Pancreas (tissue), 10 donors: ENCODE measurements around the gene ARL15. TPM values are rescaled to one million over a fixed set of nuclear protein-coding genes. Genes with fewer than 3 reads are reported as not detected.

ENCODE experiments used
- ATAC-seq, 4 donors: fragments of 200-7000 bp; cut with Tn5 transposase; one replicate each; pipeline versions ENCODE4 v1.8.0 to v1.9.1; 2020; ENCODE audit warnings: mild to moderate bottlenecking in 4 of 4, moderate library complexity in 4 of 4
- DNase-seq, 6 donors: peaks; one replicate each; pipeline ENCODE4 v3.0.0-alpha.2; 2020
- FAIRE-seq: peaks from 2 replicates; lab custom pipeline; 2012; peaks lifted over from hg19 to GRCh38; lab: Jason Lieb, UNC
- H3K27ac ChIP-seq, 4 donors: fragments of 200-600 bp; sonication (generic); 1 replicate in 3 of 4; 2 replicates in 1 of 4; pipeline versions ENCODE4 v1.5.0 to v1.8.0; 2020
- H3K27me3 ChIP-seq, 4 donors: fragments of 200-600 bp; one replicate each; pipeline ENCODE4 v1.8.0; 2021
- H3K36me3 ChIP-seq, 3 donors: fragments of 200-600 bp; sonication (generic) in 1 of 3; one replicate each; pipeline versions ENCODE4 v1.5.0 to v1.8.0; 2020 to 2021
- H3K4me1 ChIP-seq, 3 donors: fragments of 200-600 bp; one replicate each; pipeline ENCODE4 v1.8.0; 2021
- H3K4me3 ChIP-seq, 4 donors: fragments of 200-600 bp; sonication (generic) in 2 of 4; one replicate each; pipeline versions ENCODE4 v1.5.0 to v1.8.0; 2020 to 2021
- H3K9me3 ChIP-seq, 4 donors: fragments of 200-600 bp; one replicate each; pipeline ENCODE4 v1.8.0; 2021
- WGBS, 2 donors: extraction: QIAGEN DNeasy Blood & Tissue Kit; methylation state at CpG; one replicate each; pipeline ENCODE4 v1.1.7; 2013; 5-methylcytosine and 5-hydroxymethylcytosine counted together
- intact Hi-C, 3 donors: fragments of 100-400 bp; cut with DNase I; formaldehyde crosslinking; loops; one replicate each; pipeline versions ENCODE4 v1.11.1 to v1.14.2; 2022
- polyA plus RNA-seq, 2 donors: library from polyadenylated mRNA; stranded (reverse); fragments of 200-250 nt; gene quantifications; one replicate each; pipeline ENCODE4 v1.2.3, GENCODE V29; 2013
- total RNA-seq, 6 donors: library from RNA; stranded (reverse); fragmentation: NEBNext Ultra II Directional in 4 of 6; extraction: Animal tissue kit (Norgen Biotek cat#: 25700) in 4 of 6; gene quantifications; one replicate each; pipeline versions ENCODE4 v1.2.1 to v1.2.4, GENCODE V29; 2021 to 2023
- TF ChIP-seq, protein P1 (sequence below), 4 donors: fragments of 200-600 bp; sonication (generic) in 3 of 4; IDR thresholded peaks; one replicate each; pipeline versions ENCODE4 v1.5.0 to v1.8.0; 2021; ENCODE audit warnings: antibody characterized with exemption in 4 of 4
- donor health status: healthy with polysubstance abuse.
- donor health status: DM: no; HTN: no; CAD: no; lungs with moderate emphysema.
- donor health status: DM: no; HTN: no; CAD: no.
- donor health status: control.
- donor health status: control.
- donor health status: Bipolar disorder and iron deficiency.
- donor health status: DM: yes; HTN: yes; CAD: no.
- donor health status: DM: no; HTN: no; CAD: no.
- donor health status: DM: no; HTN: no; CAD: no.
- donor health status: DM: yes; HTN: yes; CAD: no.

ARL15 gene
- total and polyA plus RNA-seq, 8 donors: 3.9 to 14.0 (median 6.7) TPM

DNA sequence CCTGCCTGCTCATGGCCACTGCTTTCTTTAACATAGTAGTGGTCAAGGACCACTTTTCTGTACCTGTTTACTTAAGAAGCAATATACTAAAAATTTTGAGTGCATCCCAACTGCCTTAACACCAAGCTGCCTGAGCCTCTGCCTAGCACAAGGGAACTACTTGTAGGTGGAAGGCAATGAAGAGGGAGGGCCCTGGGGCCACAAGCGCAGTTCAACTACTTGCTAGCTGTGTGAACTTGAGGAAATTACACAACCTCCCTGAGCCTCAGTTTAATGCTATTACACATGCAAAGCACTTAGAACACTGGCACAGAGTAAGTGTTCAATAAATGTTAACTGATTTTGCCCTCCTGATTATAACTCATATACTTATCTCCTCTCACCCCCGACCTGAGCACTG is 6.3 kb downstream of the ARL15 start:
- no peak overlapping the region for H3K27ac ChIP-seq
- TF ChIP-seq, protein P1, sequence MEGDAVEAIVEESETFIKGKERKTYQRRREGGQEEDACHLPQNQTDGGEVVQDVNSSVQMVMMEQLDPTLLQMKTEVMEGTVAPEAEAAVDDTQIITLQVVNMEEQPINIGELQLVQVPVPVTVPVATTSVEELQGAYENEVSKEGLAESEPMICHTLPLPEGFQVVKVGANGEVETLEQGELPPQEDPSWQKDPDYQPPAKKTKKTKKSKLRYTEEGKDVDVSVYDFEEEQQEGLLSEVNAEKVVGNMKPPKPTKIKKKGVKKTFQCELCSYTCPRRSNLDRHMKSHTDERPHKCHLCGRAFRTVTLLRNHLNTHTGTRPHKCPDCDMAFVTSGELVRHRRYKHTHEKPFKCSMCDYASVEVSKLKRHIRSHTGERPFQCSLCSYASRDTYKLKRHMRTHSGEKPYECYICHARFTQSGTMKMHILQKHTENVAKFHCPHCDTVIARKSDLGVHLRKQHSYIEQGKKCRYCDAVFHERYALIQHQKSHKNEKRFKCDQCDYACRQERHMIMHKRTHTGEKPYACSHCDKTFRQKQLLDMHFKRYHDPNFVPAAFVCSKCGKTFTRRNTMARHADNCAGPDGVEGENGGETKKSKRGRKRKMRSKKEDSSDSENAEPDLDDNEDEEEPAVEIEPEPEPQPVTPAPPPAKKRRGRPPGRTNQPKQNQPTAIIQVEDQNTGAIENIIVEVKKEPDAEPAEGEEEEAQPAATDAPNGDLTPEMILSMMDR (IDR thresholded peaks at IDR 0.05): no peak
- no peaks in the 10 kb centered on the region for H3K36me3 ChIP-seq
- FAIRE-seq (no peak), DNase-seq (no peak), ATAC-seq (no peak)
- WGBS, 2 donors: 71 to 78% methylated on average over 2 of the region's 2 CpGs
- H3K27me3 ChIP-seq: no peaks in the 10 kb centered on the region
- H3K4me3 ChIP-seq: no peak overlapping the region
- H3K9me3 ChIP-seq: no peaks in the 10 kb centered on the region
- H3K4me1 ChIP-seq: peaks cover 7 to 24% (median 12%) of the 10 kb centered on the region in 3 donors
- intact Hi-C loops: no loop called here

DNA sequence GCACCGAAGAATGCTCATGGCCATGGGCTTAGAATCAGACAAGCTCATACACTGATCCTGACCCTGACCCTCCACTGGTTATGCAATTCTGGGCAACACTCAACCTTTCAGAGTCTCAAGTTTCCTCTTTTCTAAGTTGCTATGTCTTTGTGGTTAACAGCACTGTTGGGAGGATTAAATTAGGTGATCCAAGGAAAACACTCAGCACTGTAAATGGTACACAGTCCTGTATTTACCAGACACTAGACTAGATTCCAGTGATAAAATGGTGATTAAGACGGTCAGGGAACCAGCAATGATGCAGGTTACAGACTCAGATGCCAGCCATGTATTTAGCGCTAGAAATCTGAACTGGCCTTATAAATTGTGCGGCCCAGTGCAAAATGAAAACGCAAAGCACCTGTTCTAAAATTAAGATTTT is 8.1 kb downstream of the ARL15 start:
- TF ChIP-seq, protein P1 (IDR thresholded peaks at IDR 0.05): no peak
- Histone ChIP-seq H3K4me3 (no peak overlapping the region), H3K27me3 (no peaks in the 10 kb centered on the region), H3K4me1 (peaks cover 0 to 12% (median 0%) of the 10 kb centered on the region in 3 donors), H3K9me3 (no peaks in the 10 kb centered on the region), H3K27ac (no peak overlapping the region), H3K36me3 (no peaks in the 10 kb centered on the region)
- DNase-seq: no peak
- FAIRE-seq: no peak
- ATAC-seq: peak in 3 of 4 donors; percentile 25 to 72 (median 60)
- intact Hi-C loops: no loop called here
- 82 to 85% methylated on average over 5 of the region's 5 CpGs for WGBS, 2 donors

DNA sequence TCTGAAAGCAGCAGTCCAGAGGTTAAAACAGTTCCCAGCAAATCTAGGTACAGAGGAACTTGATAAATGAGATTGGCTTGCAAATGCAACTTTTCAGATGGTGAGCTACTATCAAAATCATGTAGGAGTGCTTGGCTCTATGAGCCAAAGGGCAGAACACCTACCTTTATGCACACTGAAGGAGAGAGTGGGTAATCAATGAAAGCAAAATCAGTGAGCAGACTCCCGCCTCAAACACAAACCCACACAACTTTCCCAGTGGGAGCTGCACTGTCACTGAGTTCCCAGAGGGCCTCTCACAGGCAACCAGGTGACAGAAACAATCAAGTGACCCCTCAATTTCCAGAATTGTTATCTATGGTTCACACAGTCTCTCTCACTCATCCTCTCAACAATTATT is 8.5 kb downstream of the ARL15 start:
- FAIRE-seq (no peak), ATAC-seq (no peak), DNase-seq (no peak)
- TF ChIP-seq, protein P1 (IDR thresholded peaks at IDR 0.05): no peak
- intact Hi-C loops: no loop called here
- WGBS, 2 donors: 80 to 84% methylated on average over 1 of the region's 1 CpG
- Histone ChIP-seq H3K27ac (no peak overlapping the region), H3K36me3 (no peaks in the 10 kb centered on the region), H3K27me3 (no peaks in the 10 kb centered on the region), H3K9me3 (no peaks in the 10 kb centered on the region), H3K4me1 (peaks cover 0 to 10% (median 0%) of the 10 kb centered on the region in 3 donors), H3K4me3 (no peak overlapping the region)

DNA sequence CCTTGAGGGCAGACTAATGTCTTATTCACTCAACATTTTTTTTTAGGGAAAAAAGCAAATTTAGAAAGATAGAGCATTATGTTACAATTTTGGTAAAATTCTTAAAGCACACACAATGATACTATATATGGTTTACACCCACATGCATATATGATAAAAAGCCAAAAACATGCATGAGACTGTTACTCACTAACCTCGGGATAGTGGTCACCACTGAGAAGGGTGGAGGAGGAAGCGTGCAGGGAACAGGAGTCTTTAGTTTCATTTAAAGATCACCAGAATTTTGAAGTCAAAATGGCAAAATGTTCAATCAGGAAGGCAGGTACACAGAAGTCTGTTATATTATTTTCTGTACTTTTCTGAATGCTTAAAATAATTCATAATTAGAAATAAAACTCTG is 9.2 kb downstream of the ARL15 start:
- intact Hi-C loops: no loop called here
- ATAC-seq (peak in 2 of 4 donors; percentile 26 to 33), DNase-seq (no peak), FAIRE-seq (no peak)
- no peaks in the 10 kb centered on the region for H3K27me3 ChIP-seq
- H3K9me3 ChIP-seq: no peaks in the 10 kb centered on the region
- no peak overlapping the region for H3K27ac ChIP-seq
- H3K36me3 ChIP-seq: no peaks in the 10 kb centered on the region
- 75 to 91% methylated on average over 2 of the region's 2 CpGs for whole genome bisulfite sequencing, 2 donors
- TF ChIP-seq, protein P1 (IDR thresholded peaks at IDR 0.05): no peak
- H3K4me1 ChIP-seq: peaks cover 0 to 17% (median 0%) of the 10 kb centered on the region in 3 donors
- no peak overlapping the region for H3K4me3 ChIP-seq

DNA sequence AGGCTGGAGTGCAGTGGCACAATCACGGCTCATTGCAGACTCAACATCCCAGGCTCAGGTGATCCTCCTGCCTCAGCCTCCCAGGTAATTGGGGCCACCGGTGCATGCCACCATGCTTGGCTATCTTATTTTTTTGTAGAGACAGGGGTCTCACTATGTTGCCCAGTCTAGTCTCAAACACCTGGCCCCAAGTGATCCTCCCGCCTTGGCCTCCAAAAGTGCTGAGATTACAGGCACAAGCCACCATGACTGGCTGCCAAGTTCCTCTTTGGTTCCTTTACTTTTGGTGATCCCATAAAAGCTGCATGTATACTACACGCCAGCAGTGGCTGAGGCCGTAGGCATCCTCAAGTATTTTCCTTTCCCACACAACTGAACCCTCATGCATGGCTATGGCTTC is 11.4 kb downstream of the ARL15 start:
- 97 to 99% methylated on average over 5 of the region's 5 CpGs for WGBS, 2 donors
- Histone ChIP-seq H3K9me3 (no peaks in the 10 kb centered on the region), H3K27me3 (no peaks in the 10 kb centered on the region), H3K27ac (no peak overlapping the region), H3K4me1 (peaks cover 0 to 24% (median 0%) of the 10 kb centered on the region in 3 donors), H3K4me3 (no peak overlapping the region), H3K36me3 (no peaks in the 10 kb centered on the region)
- TF ChIP-seq, protein P1 (IDR thresholded peaks at IDR 0.05): no peak
- no peak for DNase-seq
- ATAC-seq: no peak
- FAIRE-seq: no peak
- intact Hi-C loops: no loop called here
